Loucy (cell line): ENCODE measurements around the gene RNF2.

Source experiments
- H2AFZ ChIP-seq: fragments of 200-600 bp; sonication (generic); 2 replicates; pipeline ENCODE4 v1.6.0; 2016; ENCODE audit warnings: antibody characterized with exemption, mild to moderate bottlenecking, low read length, moderate library complexity
- H3F3A ChIP-seq: fragments of 200-600 bp; 2 replicates; pipeline ENCODE4 v1.6.0; 2016; ENCODE audit warnings: antibody characterized with exemption, low read depth, mild to moderate bottlenecking
- H3K27me3 ChIP-seq: fragments of 200-600 bp; sonication (generic); 2 replicates; pipeline ENCODE4 v1.6.1; 2014; ENCODE audit warnings: low read length, mild to moderate bottlenecking; ENCODE audit not compliant: insufficient read depth, poor library complexity, severe bottlenecking
- H3K36me3 ChIP-seq: fragments of 200-600 bp; sonication (generic); 2 replicates; pipeline ENCODE4 v1.6.1; 2016; ENCODE audit warnings: low read length; ENCODE audit not compliant: insufficient read depth
- H3K4me1 ChIP-seq: fragments of 200-600 bp; sonication (generic); 2 replicates; pipeline ENCODE4 v1.5.1; 2014; ENCODE audit warnings: low read length, mild to moderate bottlenecking; ENCODE audit not compliant: insufficient read depth, poor library complexity, severe bottlenecking
- H3K4me2 ChIP-seq: fragments of 200-600 bp; sonication (generic); 2 replicates; pipeline ENCODE4 v1.6.0; 2014; ENCODE audit warnings: antibody characterized with exemption, low read length, low read depth, mild to moderate bottlenecking; ENCODE audit not compliant: poor library complexity, severe bottlenecking
- H3K4me3 ChIP-seq: fragments of 200-600 bp; sonication (generic); 2 replicates; pipeline ENCODE4 v1.5.1; 2014; ENCODE audit warnings: low read length, mild to moderate bottlenecking, mixed read lengths; ENCODE audit not compliant: poor library complexity, severe bottlenecking
- H3K79me2 ChIP-seq: fragments of 200-600 bp; sonication (generic); 2 replicates; pipeline ENCODE4 v1.6.1; 2014; ENCODE audit warnings: low read length; ENCODE audit not compliant: insufficient read depth
- H3K9ac ChIP-seq: fragments of 200-600 bp; sonication (generic); 2 replicates; pipeline ENCODE4 v1.6.0; 2014; ENCODE audit warnings: mild to moderate bottlenecking, low read depth, low read length, moderate library complexity; ENCODE audit not compliant: poor library complexity, severe bottlenecking
- H3K9me2 ChIP-seq: fragments of 200-600 bp; sonication (generic); replicated peaks from 2 replicates; pipeline ENCODE4 v1.6.1; 2016; ENCODE audit warnings: low read depth, low read length, mixed read lengths
- H3K9me3 ChIP-seq: fragments of 200-600 bp; sonication (generic); 2 replicates; pipeline ENCODE4 v1.6.1; 2014; ENCODE audit warnings: mild to moderate bottlenecking, antibody characterized with exemption, low read length, low read depth; ENCODE audit not compliant: insufficient read depth
- H4K20me1 ChIP-seq: fragments of 200-600 bp; sonication (generic); 2 replicates; pipeline ENCODE4 v1.6.0; 2014; ENCODE audit warnings: antibody characterized with exemption, low read length, mild to moderate bottlenecking; ENCODE audit not compliant: insufficient read depth, poor library complexity, severe bottlenecking
- CTCF ChIP-seq: fragments of 200-600 bp; sonication (generic); conservative IDR thresholded peaks from 2 replicates; pipeline ENCODE4 v1.5.1; 2014; ENCODE audit warnings: mild to moderate bottlenecking, antibody characterized with exemption, low read length
- EZH2phosphoT487 ChIP-seq: fragments of 200-600 bp; IDR thresholded peaks from 2 replicates; pipeline ENCODE4 v1.6.1; 2018; ENCODE audit warnings: antibody characterized with exemption, mild to moderate bottlenecking, moderate library complexity, borderline replicate concordance

RNF2 gene

GRCh38 chr1:185068341-185068740, 23.0 kb downstream of the RNF2 start:
- peak overlapping the region; percentile 46 for H3K4me2 ChIP-seq
- H3K4me1 ChIP-seq, result peaks cover 34% of the 10 kb centered on the region
- no peaks in the 10 kb centered on the region for H3K9me3 ChIP-seq
- no peaks in the 10 kb centered on the region; the same call in 1 of the 2 replicates for H3K36me3 ChIP-seq
- H2AFZ ChIP-seq, result no peak overlapping the region
- H3K9me2 ChIP-seq, result no peaks in the 10 kb centered on the region
- TF ChIP-seq CTCF, result no peak
- peaks cover 4% of the 10 kb centered on the region; the same call in 1 of the 2 replicates for H3F3A ChIP-seq
- no peaks in the 10 kb centered on the region for H3K27me3 ChIP-seq
- no peak overlapping the region for H3K4me3 ChIP-seq
- H3K79me2 ChIP-seq, result peaks cover 97% of the 10 kb centered on the region
- H4K20me1 ChIP-seq, result peaks cover 47% of the 10 kb centered on the region
- H3K9ac ChIP-seq, result no peak overlapping the region

- Histone ChIP-seq H3K36me3 (no peaks in the 10 kb centered on the region; the same call in 1 of the 2 replicates), H3K4me2 (no peak overlapping the region), H3F3A (peaks cover 4% of the 10 kb centered on the region; the same call in 1 of the 2 replicates), H3K9me3 (no peaks in the 10 kb centered on the region), H3K27me3 (no peaks in the 10 kb centered on the region), H3K4me1 (peaks cover 40% of the 10 kb centered on the region), H3K9ac (no peak overlapping the region), H3K79me2 (peaks cover 97% of the 10 kb centered on the region), H2AFZ (no peak overlapping the region), H3K9me2 (no peaks in the 10 kb centered on the region), H3K4me3 (no peak overlapping the region), H4K20me1 (peaks cover 48% of the 10 kb centered on the region)
- no peak for TF ChIP-seq CTCF
- TF ChIP-seq EZH2phosphoT487, result no peak
Observed at GRCh38 chr1:185069202-185069772, 23.9 kb downstream of the RNF2 start.

DNA sequence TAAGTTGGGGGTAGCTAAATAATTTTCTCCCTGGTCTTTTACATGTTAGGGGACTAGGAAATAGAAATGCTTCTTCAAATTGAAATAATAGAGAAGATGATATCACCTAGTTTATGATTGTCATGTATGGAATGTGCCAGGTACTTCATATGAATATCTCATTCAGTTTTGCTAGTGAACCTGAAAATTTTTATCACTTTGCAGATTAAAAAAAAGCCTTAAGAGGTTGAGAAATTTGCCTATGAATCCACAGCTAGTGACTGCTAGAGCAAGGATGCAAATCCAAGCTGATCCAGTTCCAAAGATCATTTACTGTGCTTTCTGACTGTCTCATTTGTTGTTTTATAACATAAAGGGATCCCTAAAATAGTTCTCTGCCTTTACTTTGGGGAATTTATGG, 24.7 kb downstream of the RNF2 start:
- H3K4me2 ChIP-seq, result no peak overlapping the region
- H3K79me2 ChIP-seq, result peaks cover 97% of the 10 kb centered on the region
- H3K9me3 ChIP-seq, result no peaks in the 10 kb centered on the region
- H3K36me3 ChIP-seq, result no peaks in the 10 kb centered on the region; the same call in 1 of the 2 replicates
- peaks cover 48% of the 10 kb centered on the region for H4K20me1 ChIP-seq
- no peak overlapping the region for H2AFZ ChIP-seq
- H3F3A ChIP-seq, result peaks cover 4% of the 10 kb centered on the region; the same call in 1 of the 2 replicates
- H3K4me3 ChIP-seq, result no peak overlapping the region
- no peaks in the 10 kb centered on the region for H3K27me3 ChIP-seq
- H3K9me2 ChIP-seq, result no peaks in the 10 kb centered on the region
- no peak for TF ChIP-seq CTCF
- no peak for TF ChIP-seq EZH2phosphoT487
- H3K4me1 ChIP-seq, result peaks cover 40% of the 10 kb centered on the region
- H3K9ac ChIP-seq, result no peak overlapping the region
